Body of pancreas (tissue), 4 donors: ENCODE data around the gene CTRB2.

ENCODE experiments used
- CTCF ChIP-seq, 7 experiments: fragments of 450-650 bp in 4 of 7; fragments of 200-600 bp in 3 of 7; sonication (generic) in 3 of 7; IDR thresholded peaks; one replicate each; pipeline ENCODE4 v1.5.1; 2016 to 2019; ENCODE audit warnings: antibody characterized with exemption in 7 of 7
- POLR2A ChIP-seq, 3 donors: fragments of 450-650 bp; IDR thresholded peaks; one replicate each; pipeline ENCODE4 v1.6.1; 2016; ENCODE audit warnings: antibody characterized with exemption in 3 of 3, mild to moderate bottlenecking in 2 of 3

DNA sequence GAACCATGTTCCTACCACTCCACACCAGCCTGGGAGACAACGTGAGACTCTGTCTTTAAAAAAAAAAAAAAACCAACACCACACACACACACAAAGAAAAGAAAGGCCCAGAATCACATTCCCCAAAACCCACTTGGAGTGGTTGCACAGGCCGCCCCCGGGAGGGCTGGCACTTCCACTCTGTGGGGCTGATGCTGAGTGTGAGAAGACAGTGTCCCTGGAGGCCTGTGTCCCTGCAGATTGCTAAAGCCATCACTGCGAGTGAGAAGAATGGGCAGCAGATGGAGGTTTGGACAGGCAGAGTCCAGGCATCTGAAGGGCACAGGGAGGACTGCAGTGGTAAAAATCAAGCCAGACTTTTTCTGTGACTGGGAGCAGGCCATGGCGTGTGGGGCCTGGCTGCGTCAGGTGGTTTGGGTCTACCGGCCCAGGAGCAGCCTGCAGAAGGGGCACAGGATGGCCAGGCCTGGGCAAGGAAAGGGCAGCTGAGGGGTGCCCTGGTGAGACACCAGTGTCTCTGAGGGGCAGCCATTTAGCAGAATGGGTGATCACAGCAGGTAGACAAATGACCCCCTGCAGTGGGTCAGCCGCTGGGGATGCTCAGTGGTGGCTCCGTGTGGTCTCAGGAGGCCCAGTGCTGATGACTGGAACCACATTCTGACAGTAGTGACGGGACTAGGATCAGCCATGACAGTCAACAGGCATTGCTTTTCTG is 13.1 kb downstream of the CTRB2 start:
- TF ChIP-seq CTCF (IDR thresholded peaks at IDR 0.05) (no peak), POLR2A (IDR thresholded peaks at IDR 0.05) (no peak)
